SH-SY5Y (cell line): Measurements from ENCODE around the gene ZNF408.

Experiments used
- GATA2 ChIP-seq: IDR thresholded peaks from 2 replicates; pipeline ENCODE4 v1.6.1; 2011; ENCODE audit warnings: mild to moderate bottlenecking, low read depth, low read length
- GATA3 ChIP-seq: IDR thresholded peaks from 2 replicates; pipeline ENCODE4 v1.6.1; 2011; ENCODE audit warnings: low read depth, mild to moderate bottlenecking, low read length, moderate library complexity

GRCh38 chr11:46659908-46660307 lies 40.9 kb upstream of the ZNF408 start:
- TF ChIP-seq GATA2 (no peak), GATA3 (no peak)
